ENCODE data around the gene IFNL3.

- TF ChIP-seq CTCF (IDR thresholded peaks at IDR 0.05) (no peak), POLR2A (IDR thresholded peaks at IDR 0.05) (no peak)
Measured at GRCh38 chr19:39284032-39284431, 39.2 kb upstream of the IFNL3 start.

Data from heart left ventricle (tissue), 13 donors.